ENCODE measurements around the gene SPNS2. TPM values are rescaled to one million over a fixed set of nuclear protein-coding genes. Genes with fewer than 3 reads are reported as not detected.

Gene SPNS2
- total RNA-seq, 1 experiment from 2014 or later: 0.33 TPM

DNA sequence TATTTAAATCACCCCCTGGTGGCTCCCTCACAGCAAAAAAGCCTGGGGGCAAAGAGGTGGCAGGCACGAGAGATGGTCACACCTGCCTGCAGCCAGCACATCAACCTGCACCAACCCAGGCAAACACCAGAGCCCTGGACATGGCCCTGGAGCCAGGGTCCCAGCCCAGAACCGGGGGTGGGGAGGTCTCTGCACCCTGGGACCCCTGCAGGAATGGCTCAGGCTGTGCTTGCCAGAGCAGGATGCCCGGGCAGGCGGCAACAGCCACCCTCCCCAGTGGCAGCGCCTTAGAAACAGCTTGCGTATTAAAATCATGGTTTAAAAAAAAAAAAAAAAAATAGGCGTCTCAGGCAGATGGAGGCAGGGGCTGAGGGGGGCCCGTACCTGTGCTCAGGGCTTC is 40.3 kb downstream of the SPNS2 start:
- Histone ChIP-seq H3K18ac (ENCODE audit: insufficient read length, low read depth, low read length) (no peak overlapping the region), H3K9me3 (ENCODE audit: control insufficient read depth, low read depth, low read length) (no peaks in the 10 kb centered on the region), H4K8ac (replicated peaks; ENCODE audit: insufficient read length, low read depth, low read length) (no peak overlapping the region), H2BK20ac (ENCODE audit: low read depth, low read length, poor library complexity, severe bottlenecking) (no peak overlapping the region), H3K14ac (ENCODE audit: insufficient read depth, low read length) (no peak overlapping the region), H3K79me2 (ENCODE audit: insufficient read depth, low read length) (no peaks in the 10 kb centered on the region), H3K23ac (ENCODE audit: insufficient read length, low read depth, low read length) (no peak overlapping the region), H4K91ac (ENCODE audit: insufficient read length, low read depth, low read length) (no peak overlapping the region), H4K5ac (ENCODE audit: insufficient read length, low read depth, low read length) (no peak overlapping the region), H3K9ac (ENCODE audit: extremely low read depth, insufficient read length, low read length) (no peak overlapping the region), H3K56ac (ENCODE audit: insufficient read length, low read depth, low read length) (no peak overlapping the region), H3T11ph (ENCODE audit: low read length) (no peak overlapping the region), H3K27me3 (ENCODE audit: insufficient read depth, low read length) (no peaks in the 10 kb centered on the region), H2BK15ac (ENCODE audit: low read depth, low read length) (no peak overlapping the region), H2AK5ac (ENCODE audit: insufficient read length, low read length) (no peak overlapping the region), H2BK120ac (ENCODE audit: low read depth, low read length, poor library complexity, severe bottlenecking) (no peak overlapping the region), H3K27ac (ENCODE audit: insufficient read length, low read depth, low read length) (no peak overlapping the region), H2BK5ac (ENCODE audit: insufficient read length, low read length) (no peak overlapping the region), H2AFZ (ENCODE audit: low read length) (no peak overlapping the region), H3K4ac (ENCODE audit: low read depth, low read length) (no peak overlapping the region), H3K4me2 (ENCODE audit: insufficient read depth, insufficient read length, low read length) (no peak overlapping the region), H2BK12ac (ENCODE audit: insufficient read length, low read depth, low read length) (no peak overlapping the region), H3K79me1 (ENCODE audit: insufficient read depth, low read depth, low read length, poor library complexity, severe bottlenecking) (no peaks in the 10 kb centered on the region), H4K20me1 (ENCODE audit: control insufficient read depth, insufficient read depth, insufficient read length) (peaks cover 5% of the 10 kb centered on the region), H3K4me1 (ENCODE audit: insufficient read depth, low read length) (no peaks in the 10 kb centered on the region; the same call in 1 of the 2 replicates), H3K23me2 (ENCODE audit: insufficient read length, low read depth, low read length, poor library complexity, severe bottlenecking) (no peaks in the 10 kb centered on the region)
- no peak for DNase-seq
- H3K9me3 Mint-ChIP-seq: no peaks in the 10 kb centered on the region
- WGBS (ENCODE audit: extremely low coverage, insufficient read length, low lambda C conversion rate): no CpG with 5 or more reads among the region's 8 CpGs
- no peak overlapping the region for H3K4me3 Mint-ChIP-seq
- no peak overlapping the region for H3K27ac Mint-ChIP-seq
- H3K4me1 Mint-ChIP-seq: peaks cover 19 to 20% of the 10 kb centered on the region in 2 experiments
- TF ChIP-seq, protein P1, sequence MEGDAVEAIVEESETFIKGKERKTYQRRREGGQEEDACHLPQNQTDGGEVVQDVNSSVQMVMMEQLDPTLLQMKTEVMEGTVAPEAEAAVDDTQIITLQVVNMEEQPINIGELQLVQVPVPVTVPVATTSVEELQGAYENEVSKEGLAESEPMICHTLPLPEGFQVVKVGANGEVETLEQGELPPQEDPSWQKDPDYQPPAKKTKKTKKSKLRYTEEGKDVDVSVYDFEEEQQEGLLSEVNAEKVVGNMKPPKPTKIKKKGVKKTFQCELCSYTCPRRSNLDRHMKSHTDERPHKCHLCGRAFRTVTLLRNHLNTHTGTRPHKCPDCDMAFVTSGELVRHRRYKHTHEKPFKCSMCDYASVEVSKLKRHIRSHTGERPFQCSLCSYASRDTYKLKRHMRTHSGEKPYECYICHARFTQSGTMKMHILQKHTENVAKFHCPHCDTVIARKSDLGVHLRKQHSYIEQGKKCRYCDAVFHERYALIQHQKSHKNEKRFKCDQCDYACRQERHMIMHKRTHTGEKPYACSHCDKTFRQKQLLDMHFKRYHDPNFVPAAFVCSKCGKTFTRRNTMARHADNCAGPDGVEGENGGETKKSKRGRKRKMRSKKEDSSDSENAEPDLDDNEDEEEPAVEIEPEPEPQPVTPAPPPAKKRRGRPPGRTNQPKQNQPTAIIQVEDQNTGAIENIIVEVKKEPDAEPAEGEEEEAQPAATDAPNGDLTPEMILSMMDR (conservative IDR thresholded peaks at IDR 0.05): no peak
- peaks cover 19 to 64% (median 39%) of the 10 kb centered on the region in 3 experiments for H3K36me3 Mint-ChIP-seq (ENCODE audit: insufficient read depth in 1 of 3, low read depth in 3 of 3)
- H3K27me3 Mint-ChIP-seq (ENCODE audit: low read depth): peaks cover 12% of the 10 kb centered on the region
